ENCODE data around the gene PTGDR.

GRCh38 chr14:52254086-52254485 is 13.4 kb upstream of the PTGDR start:
- TF ChIP-seq CTCF (IDR thresholded peaks at IDR 0.05), result no peak
- TF ChIP-seq JUND (IDR thresholded peaks at IDR 0.05), result no peak
- TF ChIP-seq SMC3 (IDR thresholded peaks at IDR 0.05; ENCODE audit: low read depth, low read length), result no peak
- no peak for TF ChIP-seq MEF2A (IDR thresholded peaks at IDR 0.05; ENCODE audit: borderline replicate concordance, low read depth)
- TF ChIP-seq POLR2AphosphoS5 (IDR thresholded peaks at IDR 0.05; ENCODE audit: low read depth, low read length), result no peak
- TF ChIP-seq ZBTB33 (IDR thresholded peaks at IDR 0.05; ENCODE audit: borderline replicate concordance, low read depth), result no peak
- no peak for TF ChIP-seq MXI1 (IDR thresholded peaks at IDR 0.05; ENCODE audit: low read depth, low read length)
- no peak for TF ChIP-seq USF2 (IDR thresholded peaks at IDR 0.05; ENCODE audit: borderline replicate concordance, low read depth, low read length)

Data from SK-N-SH (cell line).